NCI-H146 (cell line): ENCODE data around the gene KLK7.

ENCODE experiments used
- DNase-seq: peaks from one replicate; lab custom pipeline; 2025; lab: John Stamatoyannopoulos, UW

Gene KLK7

GRCh38 chr19:50932018-50932689 lies 51.6 kb downstream of the KLK7 start:
- DNase-seq = no peak

GRCh38 chr19:50931023-50931422 lies 52.7 kb downstream of the KLK7 start:
- no peak for DNase-seq

GRCh38 chr19:50928831-50929230 lies 54.9 kb downstream of the KLK7 start:
- DNase-seq = no peak
